ENCODE data around the gene MAN1C1.

MAN1C1 gene

GRCh38 chr1:25744140-25744581 is 127.6 kb downstream of the MAN1C1 start:
- DNase-seq = peak; percentile 37 to 60 (median 57)

GRCh38 chr1:25744636-25745425 is 128.2 kb downstream of the MAN1C1 start:
- peak in 2 of 3 experiments; percentile 37 to 44 for DNase-seq

GRCh38 chr1:25746299-25747045 is 129.9 kb downstream of the MAN1C1 start:
- no peak for DNase-seq

DNA sequence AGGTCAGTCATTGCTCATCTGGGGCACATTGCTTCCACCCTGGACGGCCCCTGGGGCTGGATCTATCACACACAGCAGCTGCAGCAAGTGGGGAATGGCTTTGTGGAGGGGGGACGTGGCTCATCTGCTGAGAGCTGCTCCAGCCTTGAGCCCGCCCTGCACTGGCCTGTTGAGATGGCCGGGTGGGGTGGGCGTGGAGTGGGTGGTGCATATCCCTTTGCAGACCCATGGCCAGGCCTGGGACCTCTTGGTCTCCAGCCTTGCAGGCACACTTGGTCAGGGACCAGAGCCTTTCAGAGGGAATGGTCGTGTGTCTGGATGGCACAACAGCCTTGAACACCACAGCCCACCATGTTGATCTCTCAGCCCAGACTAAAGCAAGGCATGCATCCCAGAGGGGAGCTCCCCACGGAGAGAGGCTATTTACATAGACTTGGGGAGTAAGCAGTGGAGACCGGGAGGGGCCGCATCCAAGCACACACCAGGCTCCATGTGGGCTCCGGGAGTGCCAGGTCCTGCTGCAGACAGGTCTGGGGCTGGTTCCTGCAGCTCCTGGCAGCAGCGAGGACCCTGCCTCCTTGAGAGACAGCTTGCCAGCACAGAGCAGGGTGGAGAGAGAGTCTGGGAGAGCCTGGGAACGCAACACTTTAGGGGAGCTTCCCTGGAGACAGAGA is 130.6 kb downstream of the MAN1C1 start:
- DNase-seq = no peak

GRCh38 chr1:25748531-25749205 is 132.1 kb downstream of the MAN1C1 start:
- peak in 2 of 3 experiments; percentile 36 to 62 for DNase-seq

GRCh38 chr1:25750923-25751605 is 134.5 kb downstream of the MAN1C1 start:
- DNase-seq = no peak

DNA sequence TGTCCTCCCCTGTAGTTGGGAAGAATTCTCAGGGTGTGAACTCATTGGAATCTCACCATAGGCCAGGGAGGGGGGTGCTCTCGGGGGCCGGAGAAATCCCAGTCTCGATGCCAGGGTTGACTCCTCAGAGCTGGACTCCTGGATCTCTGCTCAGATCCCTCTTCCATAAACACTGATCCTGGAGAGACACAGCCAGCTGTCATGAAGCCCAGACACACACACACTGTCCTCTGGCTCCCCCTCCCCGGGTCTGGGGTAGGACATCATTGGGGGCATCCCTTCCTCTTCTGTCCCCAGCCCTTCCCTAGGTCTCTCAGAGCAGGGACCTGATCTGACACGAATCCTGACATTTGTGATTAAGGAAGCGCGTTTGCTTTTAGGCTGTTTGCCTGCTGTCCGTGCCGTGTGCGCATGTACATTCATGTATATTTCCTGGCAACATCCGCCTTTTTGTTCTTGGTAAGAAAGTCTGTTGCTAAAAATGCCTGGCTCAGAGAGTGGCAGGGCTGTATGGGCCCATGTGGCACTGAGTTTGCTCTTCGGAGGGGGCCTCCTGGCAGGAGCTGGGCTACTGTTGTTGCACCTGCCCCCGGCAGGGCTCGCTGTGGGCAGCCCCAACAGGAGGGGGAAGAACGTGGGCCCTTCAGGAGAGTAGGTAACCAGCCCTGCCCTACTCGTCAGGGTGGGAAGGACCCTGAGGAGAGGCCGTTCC is 138.0 kb downstream of the MAN1C1 start:
- peak in 2 of 3 experiments; percentile 27 to 51 for DNase-seq

DNA sequence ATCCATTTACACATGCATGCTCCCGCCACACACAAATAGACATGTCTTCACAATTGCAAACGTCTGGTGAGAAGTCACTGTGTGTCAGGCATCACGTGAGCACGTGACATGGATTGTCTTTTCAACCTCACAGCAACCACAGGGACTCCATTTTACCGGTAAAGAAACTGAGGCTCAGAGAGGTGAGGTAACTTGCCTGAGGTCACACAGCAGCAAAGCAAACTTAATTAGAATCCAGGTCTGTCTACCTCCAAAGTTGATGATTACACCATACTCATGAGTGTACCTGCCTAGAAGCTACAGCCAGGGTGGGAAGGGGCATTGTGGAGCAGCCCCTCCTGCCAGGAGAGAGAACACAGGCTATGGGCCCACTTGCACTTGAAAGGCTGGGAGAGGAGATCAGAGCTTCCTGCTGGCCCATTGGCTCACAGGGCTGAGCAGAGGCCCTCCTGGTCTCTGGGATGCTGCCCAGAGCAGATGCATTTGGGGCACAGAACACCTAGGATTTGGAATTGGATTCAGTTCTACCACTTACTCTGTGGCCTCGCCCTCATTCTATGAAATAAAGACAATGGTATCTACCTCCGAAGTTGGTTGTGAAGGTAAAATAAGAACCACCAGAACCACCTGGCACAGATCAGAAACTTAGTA is 139.0 kb downstream of the MAN1C1 start:
- DNase-seq = no peak

DNA sequence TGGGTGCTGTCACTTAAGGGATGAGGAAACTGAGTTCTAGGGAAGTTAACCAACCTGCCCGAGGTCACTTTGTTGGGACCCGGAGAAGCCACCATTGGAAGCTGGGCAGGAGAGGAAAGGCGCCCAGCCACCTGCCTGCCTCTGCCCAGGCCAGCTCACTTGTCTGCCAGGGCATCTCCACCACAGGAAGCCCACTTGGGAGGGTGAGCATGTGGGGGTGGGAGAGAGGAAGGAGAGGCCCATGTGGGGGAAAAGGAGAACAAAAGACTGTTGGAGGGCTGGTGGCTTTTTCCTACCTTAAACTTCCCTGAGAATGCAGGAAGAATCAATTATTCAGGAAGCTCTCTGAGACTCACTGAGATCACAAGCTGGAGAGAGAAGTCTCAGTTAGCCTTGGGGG is 139.6 kb downstream of the MAN1C1 start:
- no peak for DNase-seq

DNA sequence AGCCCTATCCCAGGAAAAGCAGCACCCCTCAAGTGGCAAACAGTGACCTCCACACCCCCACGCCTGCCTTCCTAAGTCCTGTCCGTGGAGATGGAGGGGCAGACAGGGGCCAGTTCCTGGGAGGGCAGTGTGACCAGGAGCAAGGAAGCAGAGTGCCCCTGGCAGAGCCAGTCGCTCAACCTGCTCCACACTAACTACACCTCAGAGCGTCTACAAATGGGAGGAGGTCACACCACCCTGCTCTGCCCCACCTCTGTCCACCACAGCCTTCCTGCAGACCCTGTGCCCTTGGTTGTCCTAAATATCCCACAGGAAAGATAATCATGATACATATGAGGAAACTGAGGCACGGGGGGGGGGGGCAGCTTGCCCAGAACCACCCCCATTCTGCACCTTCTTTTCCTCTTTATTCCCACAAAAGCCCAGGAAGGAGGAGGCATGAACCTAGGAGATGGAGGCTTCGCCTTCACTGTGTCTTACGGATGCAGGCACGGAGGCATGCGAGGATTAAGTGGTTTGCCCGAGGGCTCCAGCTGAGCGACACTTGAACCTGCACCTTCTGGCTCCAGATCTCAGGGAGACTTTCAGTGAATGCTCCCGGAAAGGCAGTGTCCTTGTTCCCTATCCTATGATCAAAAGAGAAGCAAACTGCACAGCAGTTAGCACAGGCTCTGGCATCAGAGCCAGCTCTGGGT is 140.7 kb downstream of the MAN1C1 start:
- no peak for DNase-seq

GRCh38 chr1:25757846-25758185 is 141.2 kb downstream of the MAN1C1 start:
- no peak for DNase-seq

DNA sequence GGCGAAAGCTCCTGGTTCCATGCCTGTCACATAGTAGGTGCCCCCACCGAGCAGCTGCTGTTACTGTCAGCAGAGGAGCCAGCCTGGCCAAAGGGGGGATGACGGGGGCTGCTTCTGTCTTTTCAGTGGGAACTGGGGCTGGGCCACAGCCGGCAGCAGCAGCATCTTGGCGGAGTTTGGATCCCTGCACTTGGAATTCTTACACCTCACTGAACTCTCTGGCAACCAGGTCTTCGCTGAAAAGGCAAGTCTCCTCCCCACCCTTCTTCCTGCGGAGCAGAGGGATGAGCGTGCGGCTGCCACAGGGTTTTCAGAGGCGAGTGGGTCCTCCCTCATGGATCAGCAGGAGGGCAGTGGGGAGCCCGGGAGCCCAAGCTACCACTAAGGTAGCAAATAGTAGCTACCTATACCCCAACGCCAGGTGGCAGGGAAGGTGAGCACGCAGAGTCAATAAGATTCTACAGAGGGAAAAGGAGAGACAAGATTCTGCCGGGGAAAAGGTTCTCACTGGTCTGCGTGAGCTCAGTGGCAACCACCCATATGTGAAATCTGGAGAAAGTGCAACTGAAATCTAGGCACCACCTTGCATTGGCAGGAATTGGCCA is 142.0 kb downstream of the MAN1C1 start:
- no peak for DNase-seq

DNA sequence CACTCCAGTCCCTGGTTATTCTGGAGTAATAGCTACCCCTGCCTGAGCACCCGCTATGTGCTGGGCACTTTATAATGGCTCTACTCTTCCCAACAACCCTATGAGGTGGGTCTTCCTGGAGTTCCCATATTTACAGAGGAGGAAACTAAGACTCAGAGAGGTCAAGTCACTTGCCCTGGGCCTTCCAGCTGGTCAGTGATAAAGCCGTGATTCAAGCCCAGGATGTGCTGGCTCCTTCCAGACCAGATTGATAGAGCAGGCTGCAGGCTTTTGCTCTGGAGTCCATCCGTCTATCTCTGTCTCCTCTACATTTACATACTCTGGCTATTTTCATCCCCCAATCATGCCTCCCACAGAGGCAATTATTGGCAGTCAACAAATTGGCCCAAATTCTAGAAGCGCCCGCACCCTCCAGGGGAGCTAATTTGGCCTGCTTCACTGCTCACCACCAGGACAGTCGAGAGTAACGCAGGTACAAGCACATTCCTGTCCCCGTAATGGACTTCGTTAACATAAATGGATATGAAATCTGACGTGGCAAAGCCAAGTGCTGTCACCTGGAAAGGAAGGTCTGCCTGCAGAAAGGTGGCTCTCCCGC is 143.6 kb downstream of the MAN1C1 start:
- DNase-seq = peak in 2 of 3 experiments; percentile 3 to 38

- DNase-seq = peak in 1 of 3 experiments; percentile 17
These were observed 144.3 kb downstream of the MAN1C1 start for GRCh38 chr1:25760871-25761270.

DNA sequence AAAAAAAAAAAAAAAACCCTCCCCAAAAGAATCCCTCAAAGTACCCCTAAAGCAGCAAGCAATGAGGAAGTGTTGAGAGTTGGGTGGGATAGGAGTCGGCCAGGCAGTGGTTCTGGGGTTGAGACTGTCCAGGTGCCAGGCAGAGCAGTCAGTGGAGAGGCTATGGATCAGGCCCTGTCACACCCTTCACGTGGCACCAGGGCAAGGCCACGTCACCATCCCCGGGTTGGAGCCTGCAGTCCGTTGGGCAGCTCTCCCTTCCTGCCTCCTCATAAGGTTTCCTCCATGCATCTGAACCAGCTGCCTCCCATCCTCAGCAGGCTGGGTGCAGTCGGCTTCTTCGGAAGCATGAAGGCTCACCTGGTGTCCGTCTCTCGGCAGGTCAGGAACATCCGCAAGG is 146.9 kb downstream of the MAN1C1 start:
- DNase-seq = no peak

- no peak for DNase-seq
These were observed 148.7 kb downstream of the MAN1C1 start for GRCh38 chr1:25765136-25765922.

DNA sequence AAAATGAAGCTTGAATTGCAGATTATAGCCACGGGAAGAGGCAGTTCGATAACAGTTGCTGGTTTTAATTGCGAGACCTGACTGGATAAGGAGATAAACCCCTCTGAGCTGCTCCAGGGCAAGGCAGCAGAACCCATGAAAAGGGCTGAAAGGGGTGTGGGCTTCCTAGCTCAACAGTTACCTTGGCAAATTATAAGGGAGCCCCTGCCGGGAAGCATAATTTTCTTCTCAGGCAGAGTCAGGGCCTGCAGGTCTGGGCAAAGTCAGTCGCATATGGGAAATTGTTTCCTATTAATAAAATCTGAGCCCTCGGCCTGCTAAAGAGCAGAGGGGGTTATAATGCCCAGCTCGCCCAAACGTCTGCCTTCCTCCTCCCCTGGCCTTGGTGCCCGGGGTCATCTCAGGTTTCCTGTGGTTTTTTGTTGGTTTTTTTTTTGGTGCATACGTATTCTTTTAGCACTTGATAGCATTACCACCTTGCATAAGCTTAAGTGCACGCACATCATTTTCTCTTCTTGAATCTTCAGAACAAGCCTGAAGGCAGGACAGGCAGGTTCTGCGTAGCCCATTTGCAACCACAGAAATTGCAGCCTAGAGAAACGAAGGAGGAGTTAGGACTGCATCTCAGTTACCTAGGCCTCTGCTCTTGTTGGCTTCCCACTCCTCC is 149.5 kb downstream of the MAN1C1 start:
- peak in 2 of 3 experiments; percentile 64 to 89 for DNase-seq
